Measurements from ENCODE around the gene KLHL21. TPM values are rescaled to one million over a fixed set of nuclear protein-coding genes. Genes with fewer than 3 reads are reported as not detected.

Gene KLHL21
- total and polyA plus RNA-seq, 9 of the 15 experiments (the other 6 are each of a cell fraction or from before 2014, with no cell fraction given), result 2.1 to 42.1 (median 17.5) TPM

DNA sequence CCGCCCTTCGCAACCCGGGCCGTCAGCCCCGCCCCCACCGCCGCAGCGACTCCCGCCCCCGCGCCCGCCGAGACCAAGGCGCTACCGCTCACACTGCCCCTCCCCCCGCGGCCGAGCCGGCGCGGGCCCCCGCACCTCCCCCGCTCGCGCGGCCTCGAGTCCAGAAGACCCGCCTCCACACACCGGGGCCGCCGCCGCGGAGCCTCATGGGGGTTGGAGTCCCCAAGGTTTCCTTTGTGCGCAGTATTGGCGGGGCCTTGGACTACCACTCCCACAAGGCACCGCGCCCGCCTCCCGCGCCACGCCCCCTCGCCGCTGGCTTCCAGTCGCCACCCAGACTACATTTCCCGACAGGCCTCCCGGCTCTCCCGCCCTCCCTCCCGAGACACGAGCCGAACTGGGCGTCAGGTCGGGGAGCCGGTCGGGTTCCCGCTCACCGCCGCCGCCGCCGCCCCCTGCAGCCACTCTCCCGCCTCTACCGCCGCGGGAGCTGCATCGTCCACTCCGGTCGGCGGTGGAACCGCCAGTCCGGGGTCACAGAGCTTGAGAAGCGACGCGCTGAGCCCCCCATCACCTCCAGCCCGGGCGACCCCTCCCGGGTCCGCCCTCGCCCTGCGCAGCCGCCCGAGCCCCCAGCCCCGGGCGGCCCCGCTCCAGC is 10.8 kb upstream of the KLHL21 start, which contains the start of gene PHF13 (continued):
- TF ChIP-seq, protein P1, sequence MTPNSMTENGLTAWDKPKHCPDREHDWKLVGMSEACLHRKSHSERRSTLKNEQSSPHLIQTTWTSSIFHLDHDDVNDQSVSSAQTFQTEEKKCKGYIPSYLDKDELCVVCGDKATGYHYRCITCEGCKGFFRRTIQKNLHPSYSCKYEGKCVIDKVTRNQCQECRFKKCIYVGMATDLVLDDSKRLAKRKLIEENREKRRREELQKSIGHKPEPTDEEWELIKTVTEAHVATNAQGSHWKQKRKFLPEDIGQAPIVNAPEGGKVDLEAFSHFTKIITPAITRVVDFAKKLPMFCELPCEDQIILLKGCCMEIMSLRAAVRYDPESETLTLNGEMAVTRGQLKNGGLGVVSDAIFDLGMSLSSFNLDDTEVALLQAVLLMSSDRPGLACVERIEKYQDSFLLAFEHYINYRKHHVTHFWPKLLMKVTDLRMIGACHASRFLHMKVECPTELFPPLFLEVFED (CRISPR knock-in tag; conservative IDR thresholded peaks at IDR 0.05), result no peak; the same call in 1 of the 2 replicates
- TF ChIP-seq, protein P2, sequence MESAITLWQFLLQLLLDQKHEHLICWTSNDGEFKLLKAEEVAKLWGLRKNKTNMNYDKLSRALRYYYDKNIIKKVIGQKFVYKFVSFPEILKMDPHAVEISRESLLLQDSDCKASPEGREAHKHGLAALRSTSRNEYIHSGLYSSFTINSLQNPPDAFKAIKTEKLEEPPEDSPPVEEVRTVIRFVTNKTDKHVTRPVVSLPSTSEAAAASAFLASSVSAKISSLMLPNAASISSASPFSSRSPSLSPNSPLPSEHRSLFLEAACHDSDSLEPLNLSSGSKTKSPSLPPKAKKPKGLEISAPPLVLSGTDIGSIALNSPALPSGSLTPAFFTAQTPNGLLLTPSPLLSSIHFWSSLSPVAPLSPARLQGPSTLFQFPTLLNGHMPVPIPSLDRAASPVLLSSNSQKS (CRISPR knock-in tag; IDR thresholded peaks at IDR 0.05), result no peak
- TF ChIP-seq NEUROD1 (IDR thresholded peaks at IDR 0.05; ENCODE audit: borderline replicate concordance, low read depth, low read length, partially characterized antibody) (peak; percentile 45), EGR1 (conservative IDR thresholded peaks at IDR 0.05) (peak; percentile 98), ZBTB1 (CRISPR knock-in tag; IDR thresholded peaks at IDR 0.05; ENCODE audit: borderline replicate concordance, low read depth) (peak; percentile 97), ZNF79 (CRISPR knock-in tag; IDR thresholded peaks at IDR 0.05; ENCODE audit: low read depth) (no peak), ELF1 (tag; IDR thresholded peaks at IDR 0.05) (0 out of 2 replicates have a peak, but pooled peaks have one; percentile 47), ARID1B (IDR thresholded peaks at IDR 0.05) (no peak), ZNF766 (CRISPR knock-in tag; conservative IDR thresholded peaks at IDR 0.05) (peak; percentile 97)
- TF ChIP-seq, protein P3, sequence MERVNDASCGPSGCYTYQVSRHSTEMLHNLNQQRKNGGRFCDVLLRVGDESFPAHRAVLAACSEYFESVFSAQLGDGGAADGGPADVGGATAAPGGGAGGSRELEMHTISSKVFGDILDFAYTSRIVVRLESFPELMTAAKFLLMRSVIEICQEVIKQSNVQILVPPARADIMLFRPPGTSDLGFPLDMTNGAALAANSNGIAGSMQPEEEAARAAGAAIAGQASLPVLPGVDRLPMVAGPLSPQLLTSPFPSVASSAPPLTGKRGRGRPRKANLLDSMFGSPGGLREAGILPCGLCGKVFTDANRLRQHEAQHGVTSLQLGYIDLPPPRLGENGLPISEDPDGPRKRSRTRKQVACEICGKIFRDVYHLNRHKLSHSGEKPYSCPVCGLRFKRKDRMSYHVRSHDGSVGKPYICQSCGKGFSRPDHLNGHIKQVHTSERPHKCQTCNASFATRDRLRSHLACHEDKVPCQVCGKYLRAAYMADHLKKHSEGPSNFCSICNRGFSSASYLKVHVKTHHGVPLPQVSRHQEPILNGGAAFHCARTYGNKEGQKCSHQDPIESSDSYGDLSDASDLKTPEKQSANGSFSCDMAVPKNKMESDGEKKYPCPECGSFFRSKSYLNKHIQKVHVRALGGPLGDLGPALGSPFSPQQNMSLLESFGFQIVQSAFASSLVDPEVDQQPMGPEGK (CRISPR knock-in tag; IDR thresholded peaks at IDR 0.05; ENCODE audit: borderline replicate concordance), result no peak
- TF ChIP-seq, protein P4, sequence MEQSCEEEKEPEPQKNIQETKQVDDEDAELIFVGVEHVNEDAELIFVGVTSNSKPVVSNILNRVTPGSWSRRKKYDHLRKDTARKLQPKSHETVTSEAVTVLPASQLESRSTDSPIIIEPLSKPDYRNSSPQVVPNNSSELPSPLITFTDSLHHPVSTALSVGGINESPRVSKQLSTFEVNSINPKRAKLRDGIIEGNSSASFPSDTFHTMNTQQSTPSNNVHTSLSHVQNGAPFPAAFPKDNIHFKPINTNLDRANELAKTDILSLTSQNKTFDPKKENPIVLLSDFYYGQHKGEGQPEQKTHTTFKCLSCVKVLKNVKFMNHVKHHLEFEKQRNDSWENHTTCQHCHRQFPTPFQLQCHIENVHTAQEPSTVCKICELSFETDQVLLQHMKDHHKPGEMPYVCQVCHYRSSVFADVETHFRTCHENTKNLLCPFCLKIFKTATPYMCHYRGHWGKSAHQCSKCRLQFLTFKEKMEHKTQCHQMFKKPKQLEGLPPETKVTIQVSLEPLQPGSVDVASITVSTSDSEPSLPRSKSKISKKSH (CRISPR knock-in tag; IDR thresholded peaks at IDR 0.05), result no peak
- TF ChIP-seq, protein P5, sequence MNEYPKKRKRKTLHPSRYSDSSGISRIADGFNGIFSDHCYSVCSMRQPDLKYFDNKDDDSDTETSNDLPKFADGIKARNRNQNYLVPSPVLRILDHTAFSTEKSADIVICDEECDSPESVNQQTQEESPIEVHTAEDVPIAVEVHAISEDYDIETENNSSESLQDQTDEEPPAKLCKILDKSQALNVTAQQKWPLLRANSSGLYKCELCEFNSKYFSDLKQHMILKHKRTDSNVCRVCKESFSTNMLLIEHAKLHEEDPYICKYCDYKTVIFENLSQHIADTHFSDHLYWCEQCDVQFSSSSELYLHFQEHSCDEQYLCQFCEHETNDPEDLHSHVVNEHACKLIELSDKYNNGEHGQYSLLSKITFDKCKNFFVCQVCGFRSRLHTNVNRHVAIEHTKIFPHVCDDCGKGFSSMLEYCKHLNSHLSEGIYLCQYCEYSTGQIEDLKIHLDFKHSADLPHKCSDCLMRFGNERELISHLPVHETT (CRISPR knock-in tag; conservative IDR thresholded peaks at IDR 0.05 in 1 of 2, IDR thresholded peaks at IDR 0.05 in 1 of 2), result peak in 1 of 2 experiments; percentile 100; a peak in 2 of 4 replicates
